GM04504 (cell line): ENCODE measurements around the gene NPAS3.

Source experiments
- DNase-seq: peaks from one replicate; pipeline ENCODE4 v3.0.0-alpha.2; 2012; ENCODE audit warnings: low read depth

The NPAS3 gene

DNA sequence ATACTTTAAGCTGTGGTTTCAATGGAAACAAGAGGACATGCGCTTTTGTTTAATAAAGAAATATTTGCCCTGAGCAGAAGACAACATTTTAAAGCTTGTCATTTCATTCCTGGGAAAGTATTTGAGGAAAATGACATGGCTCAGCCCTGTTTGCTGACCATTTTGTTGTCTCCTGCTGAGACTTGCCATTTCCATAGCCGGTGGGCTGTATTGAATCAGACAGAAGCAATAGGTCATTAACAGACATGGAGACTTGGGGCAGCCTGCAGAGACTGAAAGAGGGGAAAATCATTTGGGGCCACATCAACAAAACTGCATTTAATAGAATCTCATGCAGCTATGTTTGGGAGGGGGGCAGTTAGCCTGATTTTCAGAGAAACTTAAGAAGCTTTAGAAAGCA lies 443.0 kb downstream of the NPAS3 start:
- DNase-seq, result no peak

DNA sequence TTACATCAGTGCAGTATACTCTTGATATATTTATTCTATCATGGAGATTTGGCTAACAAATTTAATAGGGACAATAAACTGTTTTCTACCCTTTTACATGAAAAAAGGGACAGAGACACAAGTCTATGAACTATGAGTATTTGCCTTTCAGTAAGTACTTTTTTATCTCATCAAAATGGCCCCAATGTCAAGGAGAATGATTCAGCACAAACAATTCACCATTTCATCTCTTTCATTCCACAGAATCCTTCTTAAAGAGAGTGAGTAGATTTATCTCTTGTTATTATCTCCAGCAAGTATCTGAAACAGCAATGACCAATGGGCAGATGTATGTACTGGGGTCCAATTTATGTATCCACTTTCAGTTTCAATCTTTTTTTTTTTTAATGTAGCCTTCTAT lies 447.5 kb downstream of the NPAS3 start:
- no peak for DNase-seq

DNA sequence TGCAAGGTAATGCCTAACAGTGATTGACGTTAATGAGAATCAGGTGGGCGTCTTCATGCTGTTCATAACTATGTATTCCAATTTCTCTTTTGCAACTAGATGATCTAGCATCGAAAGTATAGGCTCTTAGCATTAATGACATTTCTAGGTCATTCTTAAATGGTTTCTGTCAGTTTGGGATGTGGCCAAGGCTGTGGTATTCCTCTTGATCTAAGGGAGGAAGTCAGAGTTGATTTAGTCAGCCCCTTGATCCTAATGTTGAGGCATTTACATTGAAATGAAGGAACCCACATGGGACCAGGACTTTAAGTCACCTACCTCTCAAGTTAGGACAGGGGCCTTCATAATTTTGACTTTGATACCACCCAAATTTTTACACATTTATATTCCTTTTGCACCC lies 448.1 kb downstream of the NPAS3 start:
- no peak for DNase-seq

DNA sequence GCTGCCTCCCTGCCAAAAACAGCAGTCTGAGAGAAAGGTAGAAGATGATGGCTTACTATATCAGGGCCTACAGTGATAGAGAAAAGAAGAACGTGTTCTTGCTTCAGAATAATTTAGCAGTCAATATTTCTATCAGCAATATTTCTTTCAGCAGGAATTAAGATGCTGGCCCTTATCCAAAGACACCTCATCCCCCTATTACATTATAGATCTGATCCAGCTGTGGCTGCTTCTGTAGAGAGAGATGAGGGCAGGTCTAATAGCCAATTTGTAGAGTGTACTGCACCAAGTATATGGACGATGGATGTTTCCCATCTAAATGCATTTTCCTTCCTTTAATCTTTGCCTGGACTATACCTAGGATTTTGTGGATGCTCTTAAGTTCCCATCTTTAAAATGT lies 451.7 kb downstream of the NPAS3 start:
- no peak for DNase-seq

DNA sequence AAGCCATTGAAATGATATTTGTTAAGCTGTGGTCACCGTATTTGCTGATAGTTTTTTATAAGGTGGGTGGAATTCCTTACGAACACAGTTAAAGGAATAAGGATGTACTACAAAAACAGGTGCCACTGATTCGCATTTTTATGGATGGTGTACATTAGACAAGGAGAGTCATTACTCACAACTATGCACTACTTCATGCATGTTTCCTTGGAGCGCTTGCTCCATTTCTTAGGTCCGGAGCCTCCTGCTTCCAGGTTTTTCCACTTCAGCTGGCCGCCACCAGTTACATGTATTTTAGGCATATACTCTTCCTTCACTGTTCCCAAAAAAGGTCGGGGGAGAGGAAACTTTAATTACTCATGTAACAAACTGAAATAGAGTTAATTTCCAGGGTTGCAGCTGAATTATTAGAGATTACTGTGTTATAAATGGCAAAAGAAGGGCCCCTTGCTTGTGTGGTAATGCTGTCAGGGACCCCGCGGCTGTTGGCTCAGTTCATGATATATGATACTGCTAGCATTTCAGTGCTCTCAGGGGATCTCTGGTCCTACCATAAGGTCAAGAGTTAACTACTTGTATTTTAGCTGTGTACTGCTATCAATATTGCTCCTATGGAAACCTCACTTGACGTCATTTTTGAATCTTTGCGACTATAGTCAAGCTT lies 454.7 kb downstream of the NPAS3 start:
- no peak for DNase-seq

DNA sequence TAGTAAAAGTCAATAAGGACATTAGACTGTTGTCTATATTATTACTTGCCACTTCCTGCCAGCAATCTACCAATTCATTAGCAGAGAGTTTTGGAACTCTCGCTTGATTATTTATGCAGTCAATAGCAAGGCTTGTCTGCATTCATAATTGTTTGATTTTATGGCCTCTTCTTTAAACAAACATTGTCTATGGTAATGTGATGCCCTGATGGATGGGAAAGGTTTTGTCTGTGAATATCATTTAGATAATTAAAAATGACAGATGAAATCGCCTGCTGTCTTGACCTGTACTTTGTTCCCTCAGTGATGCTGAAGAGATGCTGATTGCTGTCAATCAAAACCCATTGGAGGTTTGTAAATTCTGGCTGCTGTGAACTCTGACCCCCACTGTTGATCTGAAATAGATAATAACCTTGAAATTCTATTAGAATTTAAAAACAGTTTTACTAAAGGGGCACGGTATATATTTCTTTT lies 455.3 kb downstream of the NPAS3 start:
- no peak for DNase-seq

DNA sequence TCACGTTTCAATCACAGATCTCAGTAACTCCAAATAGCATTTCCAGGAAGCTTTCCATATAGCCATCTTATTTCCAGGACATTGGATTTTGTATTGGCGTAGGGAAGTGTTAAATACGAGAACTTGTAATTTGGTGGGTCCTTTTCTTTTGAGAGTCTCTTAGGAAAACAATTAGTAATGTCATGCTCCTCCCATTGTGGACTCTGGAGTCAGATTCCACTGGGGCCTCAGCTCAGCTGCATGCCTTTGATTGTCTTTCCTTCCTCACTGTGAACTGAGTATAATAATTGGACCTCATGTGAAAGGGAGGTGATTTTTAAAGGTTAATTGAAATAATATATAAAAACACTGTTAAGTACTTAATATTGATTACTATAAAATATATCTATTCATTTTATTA lies 462.6 kb downstream of the NPAS3 start:
- no peak for DNase-seq

DNA sequence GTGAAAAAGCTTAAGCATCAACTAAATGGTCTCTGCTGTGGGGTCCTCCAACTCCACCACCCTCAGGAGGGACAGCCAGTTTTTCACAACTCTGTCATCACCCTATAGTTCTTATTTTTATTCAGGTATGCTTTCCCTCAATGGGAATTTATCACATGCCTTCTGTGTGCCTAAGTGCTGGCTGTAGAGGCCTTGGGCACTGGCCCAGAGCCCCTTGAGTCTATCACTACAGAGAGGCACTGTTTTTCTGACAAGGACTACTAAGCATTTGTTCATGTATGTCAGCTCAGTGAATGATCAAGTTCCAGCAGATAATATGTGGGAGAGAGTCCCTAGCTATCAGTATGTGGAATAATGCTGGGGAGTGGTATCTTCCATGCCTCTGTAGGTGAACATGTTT lies 463.9 kb downstream of the NPAS3 start:
- no peak for DNase-seq

DNA sequence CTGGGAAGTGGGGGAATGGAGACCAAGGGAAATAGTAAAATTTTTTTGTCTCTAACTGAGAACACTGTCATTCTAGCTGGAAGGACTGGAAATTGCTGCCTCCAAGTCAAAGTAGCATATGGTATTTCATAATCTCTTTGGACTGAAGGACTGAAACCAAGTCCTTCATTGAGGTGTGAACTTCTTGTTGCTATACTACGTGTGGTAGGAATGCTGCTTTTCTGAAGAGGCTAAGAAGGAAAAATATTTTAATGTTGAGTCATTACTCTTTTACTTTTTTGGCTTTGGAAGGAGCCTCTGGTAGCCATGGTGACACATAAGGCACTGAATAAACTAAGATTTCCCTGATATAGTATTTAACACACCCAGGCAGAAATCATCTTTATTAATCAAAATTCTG lies 465.4 kb downstream of the NPAS3 start:
- DNase-seq, result peak; percentile 86

DNA sequence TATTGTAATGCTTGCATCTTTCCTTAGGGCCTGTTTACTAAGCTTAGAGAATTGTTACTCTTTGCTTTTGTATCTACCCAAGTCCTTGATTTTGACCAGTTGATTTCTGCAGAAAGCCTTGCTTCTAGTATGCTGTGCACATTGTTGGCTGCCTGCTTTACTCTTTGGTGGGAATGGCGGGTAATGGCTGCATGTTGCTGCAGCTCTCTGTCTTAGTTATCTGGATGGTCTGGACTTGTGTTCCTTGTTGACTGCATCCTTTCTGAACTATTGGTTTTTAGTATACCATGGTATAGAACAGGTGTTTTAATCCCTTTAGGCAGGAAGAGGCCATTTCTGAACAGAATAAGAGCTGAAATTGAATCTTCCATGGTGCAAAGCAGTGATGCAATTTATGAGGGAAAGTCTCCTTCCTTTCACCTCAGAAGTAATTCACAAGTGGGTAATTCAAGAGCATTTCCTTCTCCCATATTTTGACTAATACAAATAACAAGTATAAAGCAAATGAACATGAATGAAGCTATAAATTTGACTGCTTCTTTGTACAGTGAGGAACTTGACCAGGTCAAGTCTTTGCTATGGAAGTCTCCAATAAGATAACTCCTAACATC lies 466.4 kb downstream of the NPAS3 start:
- no peak for DNase-seq

DNA sequence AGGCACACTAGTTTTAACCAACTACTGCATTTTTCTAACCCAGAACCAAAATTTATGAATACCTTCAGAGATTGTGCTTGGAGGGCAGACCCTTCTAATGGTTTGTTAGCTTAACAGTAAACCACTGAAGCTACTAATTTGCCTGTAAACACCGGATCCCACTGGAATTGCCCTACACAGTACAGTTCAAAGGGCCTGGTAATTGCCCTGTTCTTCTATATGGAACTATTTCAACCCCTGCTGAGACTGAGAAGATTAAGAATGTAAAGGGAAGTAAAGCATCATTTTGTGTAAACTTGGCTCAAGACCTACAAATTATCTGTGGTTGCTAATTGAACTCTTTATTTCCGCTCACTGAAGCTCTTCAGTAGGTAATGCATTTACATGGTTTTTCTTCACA lies 468.1 kb downstream of the NPAS3 start:
- DNase-seq, result no peak

DNA sequence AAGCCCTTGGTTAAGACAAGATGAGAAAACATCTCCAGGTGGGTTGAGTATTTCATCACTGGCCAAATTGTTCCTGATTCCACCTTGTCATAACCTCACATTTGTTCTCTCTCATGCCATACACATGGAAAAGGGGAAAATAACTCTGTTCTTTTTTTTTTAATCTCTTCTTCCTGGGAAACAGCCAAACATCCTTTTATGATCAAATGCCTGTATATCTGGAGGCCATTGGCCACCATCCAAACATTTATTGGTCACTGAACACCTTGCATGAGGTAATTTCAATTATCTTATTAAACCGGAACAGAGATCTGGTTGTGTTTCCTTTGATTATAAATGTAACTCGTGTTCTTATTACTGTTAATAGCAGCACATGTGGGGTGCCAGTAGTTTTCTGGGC lies 469.6 kb downstream of the NPAS3 start:
- DNase-seq, result no peak

DNA sequence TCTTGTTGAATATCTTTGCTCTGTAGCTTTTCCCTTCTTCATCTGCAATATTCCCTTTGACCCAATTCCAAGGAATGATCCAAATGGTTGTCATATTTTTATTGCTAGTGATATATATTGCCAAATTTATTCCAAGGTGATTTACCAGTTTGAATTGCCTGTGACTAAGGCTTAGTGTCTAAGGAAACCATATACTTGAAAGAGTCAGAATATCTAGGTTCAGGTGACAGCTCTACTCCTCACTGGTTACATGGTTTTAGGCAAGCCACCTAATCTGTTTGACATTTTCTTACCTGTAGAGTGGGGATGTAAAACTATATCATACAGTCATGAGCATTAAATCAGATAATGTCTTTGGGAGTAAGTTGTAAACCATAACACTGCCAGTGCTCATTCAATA lies 473.8 kb downstream of the NPAS3 start:
- no peak for DNase-seq

DNA sequence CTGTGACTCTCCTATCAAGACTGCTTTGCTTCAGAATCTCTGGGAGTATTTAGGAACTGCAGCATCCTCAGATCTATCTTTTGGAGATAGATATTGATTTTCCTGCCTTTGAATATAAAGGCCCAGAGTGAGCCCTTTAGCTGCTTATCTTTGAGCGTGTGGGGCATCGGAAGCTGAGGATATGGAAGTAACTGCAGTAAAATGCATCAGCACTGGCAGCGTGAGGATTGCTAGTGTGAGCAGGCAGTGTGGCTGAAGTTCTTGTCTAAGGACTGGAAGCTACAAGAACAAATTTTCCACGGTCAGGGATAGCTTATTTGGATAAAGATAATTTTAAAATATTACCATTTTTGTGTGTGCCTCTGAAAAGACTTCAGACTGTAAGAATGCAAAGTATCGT lies 474.7 kb downstream of the NPAS3 start:
- DNase-seq, result no peak

DNA sequence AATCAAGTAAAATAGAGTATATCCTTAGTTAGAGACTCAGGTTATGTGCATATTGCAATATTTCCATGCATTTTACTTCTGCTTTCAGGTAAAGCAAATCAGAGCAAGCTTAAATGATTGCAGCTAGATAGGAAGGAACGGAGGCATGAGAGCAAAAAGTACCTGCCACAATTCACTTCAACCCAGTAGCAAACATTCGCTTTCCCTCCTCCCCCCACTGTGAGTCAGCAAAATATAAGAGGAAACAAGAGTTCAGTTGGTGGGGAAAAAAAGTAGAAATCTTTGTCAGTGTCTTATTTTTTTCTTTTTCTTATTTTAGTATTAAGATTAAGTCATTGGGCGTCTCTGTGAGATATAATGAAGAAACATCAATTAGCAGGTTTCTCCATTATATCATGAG lies 475.4 kb downstream of the NPAS3 start:
- no peak for DNase-seq

DNA sequence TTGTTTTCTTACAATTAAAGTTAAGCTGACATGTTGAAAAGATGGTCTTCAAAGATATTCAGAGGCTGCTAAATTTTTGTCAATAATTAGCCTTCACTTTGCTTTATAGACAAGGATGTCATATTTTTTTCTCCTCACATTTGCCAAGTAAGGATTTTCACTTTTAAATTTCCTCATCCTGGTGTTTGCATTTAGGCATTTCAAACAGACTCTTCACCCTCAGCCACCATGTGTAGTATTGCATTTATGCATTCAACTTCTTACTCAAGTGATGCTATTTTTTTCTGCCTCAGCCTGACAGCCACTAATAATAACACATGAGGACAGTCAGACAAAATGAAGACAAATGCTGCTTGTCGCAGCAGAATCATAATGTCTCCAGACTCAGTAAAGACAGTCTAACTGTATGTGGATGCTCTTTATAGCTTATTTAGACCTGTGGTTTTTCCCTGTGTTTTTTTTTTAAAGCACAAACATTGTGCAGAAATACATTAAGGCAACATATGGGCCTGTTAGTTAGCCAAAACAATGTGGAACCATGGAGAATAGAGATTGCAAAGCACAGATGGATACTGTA lies 481.5 kb downstream of the NPAS3 start:
- DNase-seq, result no peak

DNA sequence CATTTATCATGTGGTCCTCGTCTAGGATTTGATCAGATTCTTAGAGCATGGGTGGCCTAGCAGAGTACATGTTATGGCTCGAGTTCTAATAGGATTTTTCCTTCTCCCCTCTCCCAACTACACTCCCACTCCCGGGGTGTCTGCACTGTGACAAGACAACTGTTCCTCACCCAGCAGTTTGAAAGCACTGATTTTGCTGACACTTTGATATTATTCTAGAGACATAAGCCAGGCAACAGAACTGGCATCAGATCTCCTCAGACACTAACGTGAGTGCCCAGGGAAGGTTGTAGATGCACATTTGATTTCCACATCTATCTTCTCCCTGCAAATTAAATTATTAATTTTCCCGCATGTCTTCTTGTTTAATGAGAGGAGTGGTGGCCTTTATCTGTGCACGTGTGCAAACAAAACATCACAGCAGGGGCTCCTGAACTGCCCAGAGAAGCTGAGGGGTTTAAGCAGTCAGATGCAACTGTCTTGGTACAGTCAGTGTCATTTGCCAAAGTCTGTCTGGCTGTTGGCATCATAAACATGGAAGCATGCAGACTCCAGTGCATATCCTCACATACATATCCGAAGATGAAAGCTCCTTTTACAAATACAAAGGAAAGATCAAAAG lies 491.8 kb downstream of the NPAS3 start:
- no peak for DNase-seq

DNA sequence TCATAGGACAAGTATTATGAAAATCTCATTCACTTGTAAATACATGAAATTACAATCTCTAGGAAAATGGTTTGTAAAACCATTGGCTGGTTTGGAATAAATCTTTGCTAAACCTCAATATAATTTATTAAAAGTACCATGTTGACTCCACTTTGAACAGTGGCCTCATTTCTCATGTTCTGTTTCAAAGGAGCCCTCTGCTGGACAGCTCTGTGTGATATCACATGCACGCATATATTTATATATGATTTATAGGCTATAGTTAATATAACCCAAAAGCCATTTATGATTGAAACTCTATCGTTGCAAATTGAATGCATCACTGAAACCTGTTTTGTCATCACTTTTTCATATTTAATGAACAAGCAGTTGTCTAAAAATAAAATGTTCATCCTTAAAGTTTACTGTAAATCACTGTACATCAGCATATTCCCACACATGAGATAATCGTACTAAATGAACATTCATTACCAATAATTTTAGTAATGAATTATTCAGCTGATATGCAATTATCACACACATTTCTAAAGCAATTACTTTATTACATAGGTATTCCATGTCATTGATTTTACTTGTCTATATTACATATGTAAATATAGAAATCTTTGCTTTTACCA lies 493.8 kb downstream of the NPAS3 start:
- DNase-seq, result peak; percentile 9

DNA sequence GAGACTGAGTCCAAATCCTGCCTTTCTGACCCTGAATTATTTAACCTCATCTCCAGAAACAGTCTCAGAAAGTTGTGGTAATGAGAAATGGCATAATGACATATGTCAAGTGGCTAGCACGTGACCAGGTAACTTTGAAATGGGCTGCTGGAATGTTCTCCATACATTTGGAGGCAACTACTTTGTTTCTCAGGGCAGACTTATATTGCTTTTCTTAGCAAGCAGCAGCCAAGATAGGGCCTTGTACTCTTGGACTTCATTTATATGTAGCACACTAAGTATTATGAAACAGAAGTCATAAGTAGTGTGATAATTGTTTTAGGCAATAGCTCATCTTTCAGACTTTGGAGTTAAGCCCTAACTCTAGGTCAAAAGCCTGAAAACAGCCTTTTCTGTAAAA lies 494.7 kb downstream of the NPAS3 start:
- no peak for DNase-seq

DNA sequence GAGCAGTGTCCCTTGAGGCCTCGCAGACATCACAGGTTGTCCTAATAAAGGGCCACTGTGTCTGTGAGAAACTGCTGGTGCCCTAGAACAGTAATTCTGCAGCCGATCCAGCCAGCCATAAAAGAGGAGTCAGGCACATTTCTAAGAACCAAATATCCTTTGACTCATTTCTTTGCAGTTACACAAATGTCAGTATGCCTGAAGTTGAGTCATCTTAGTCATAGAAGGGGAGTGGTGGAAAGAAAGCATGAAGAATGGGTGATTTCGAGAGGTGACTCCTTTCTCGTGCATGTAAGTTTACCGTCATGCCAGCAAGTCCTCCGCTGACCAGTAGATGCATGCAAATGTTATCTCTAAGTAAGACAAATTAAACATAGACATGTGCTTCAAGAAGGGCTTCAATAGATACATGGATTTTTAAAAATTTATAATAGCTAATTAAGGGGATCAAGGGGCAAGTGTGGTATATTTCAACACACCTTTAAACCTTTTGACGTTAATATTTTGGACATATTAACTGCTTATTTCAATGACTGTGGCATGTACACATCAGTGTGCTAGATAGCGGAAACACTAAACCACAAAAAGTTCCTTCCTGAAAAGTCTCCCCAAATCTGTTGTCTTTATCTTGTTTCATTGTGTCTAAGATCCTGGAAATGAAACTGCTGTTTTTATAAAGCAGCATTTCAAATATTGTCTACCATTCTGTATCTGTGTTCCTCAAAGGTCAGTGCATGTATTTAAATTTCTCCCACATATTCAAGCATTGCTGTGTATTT lies 497.4 kb downstream of the NPAS3 start:
- DNase-seq, result peak; percentile 67

DNA sequence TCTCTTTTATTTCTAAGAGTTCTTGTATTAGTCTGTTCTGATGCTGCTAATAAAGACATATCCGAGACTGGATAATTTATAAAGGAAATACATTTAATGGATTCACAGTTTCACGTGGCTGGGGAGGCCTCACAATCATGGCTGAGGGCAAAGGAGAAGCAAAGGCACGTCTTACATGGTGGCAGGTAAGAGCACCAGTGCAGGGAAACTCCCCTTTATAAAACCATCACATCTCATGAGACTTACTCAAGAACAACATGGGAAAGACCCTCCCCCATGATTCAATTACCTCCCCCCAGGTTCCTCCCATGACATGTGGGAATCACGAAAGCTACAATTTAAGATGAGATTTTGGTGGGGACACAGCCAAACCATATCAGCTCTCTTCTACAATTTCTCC lies 503.0 kb downstream of the NPAS3 start:
- DNase-seq, result no peak

DNA sequence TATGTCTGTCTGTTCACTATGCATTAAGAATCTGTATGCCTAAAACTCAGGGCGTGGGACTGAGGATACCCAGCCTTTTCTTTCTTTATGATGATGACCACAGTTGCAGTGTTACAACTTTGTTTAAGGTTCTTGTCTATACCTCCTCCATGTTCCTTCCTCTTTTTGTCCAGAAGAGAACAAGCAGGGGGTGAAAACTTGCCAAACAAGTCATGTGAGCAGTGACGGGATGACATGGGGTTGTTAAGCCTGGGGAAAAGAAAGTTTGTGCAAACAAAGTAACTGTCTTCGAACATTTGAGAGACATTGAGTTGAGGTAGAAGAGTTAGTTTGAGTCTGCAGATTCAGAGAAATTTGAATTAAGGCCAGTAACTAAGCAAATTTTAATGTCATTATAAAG lies 505.5 kb downstream of the NPAS3 start:
- no peak for DNase-seq
